Measurements from ENCODE around the gene INTS6L. TPM values are rescaled to one million over a fixed set of nuclear protein-coding genes. Genes with fewer than 3 reads are reported as not detected.

The INTS6L gene
- total and polyA plus RNA-seq, 4 donors = 1.4 to 15.6 (median 12.7) TPM

GRCh38 chrX:135494453-135494852, 26.0 kb upstream of the INTS6L start:
- Histone ChIP-seq H3K27ac (ENCODE audit: low read depth in 1 of 2, low read length in 2 of 2) (no peak overlapping the region), H3K9me3 (ENCODE audit: control insufficient read depth, low read length) (no peaks in the 10 kb centered on the region), H3K36me3 (ENCODE audit: control insufficient read depth in 1 of 2, insufficient read depth in 2 of 2, low read length in 1 of 2) (no peaks in the 10 kb centered on the region), H3K4me1 (ENCODE audit: control insufficient read depth in 1 of 2, insufficient read depth in 2 of 2, low read length in 2 of 2) (no peaks in the 10 kb centered on the region), H3K4me3 (ENCODE audit: low read length in 2 of 2) (no peak overlapping the region), H3K27me3 (ENCODE audit: control insufficient read depth in 1 of 2, insufficient read depth in 2 of 2, low read length in 1 of 2) (no peaks in the 10 kb centered on the region)
- no peak for ATAC-seq (ENCODE audit: low FRiP score)
- WGBS, 2 donors = 84 to 91% methylated on average over 6 of the region's 6 CpGs
- no peak for DNase-seq
- intact Hi-C loops (cut with DNase I) = no loop called here

DNA sequence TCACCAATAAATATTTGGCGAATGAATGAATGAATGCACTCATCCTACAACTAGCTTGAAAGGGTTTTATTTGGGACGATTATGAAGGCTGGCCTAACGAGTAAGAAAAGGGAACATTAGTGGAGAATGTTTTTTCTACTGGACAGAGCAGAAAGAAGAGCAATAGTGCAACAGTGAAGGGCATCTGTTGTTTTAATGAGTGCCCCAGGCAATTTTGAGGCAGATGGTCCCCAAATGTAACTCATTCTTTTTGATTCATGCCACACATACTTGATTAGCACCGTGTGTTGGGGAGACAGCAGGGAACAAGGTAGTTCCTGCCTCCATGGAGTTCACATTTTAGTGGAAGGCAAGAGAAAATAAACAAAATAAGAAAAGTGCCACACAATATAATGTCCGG, 22.7 kb upstream of the INTS6L start:
- Histone ChIP-seq H3K27ac (ENCODE audit: low read depth in 1 of 2, low read length in 2 of 2) (no peak overlapping the region), H3K4me1 (ENCODE audit: control insufficient read depth in 1 of 2, insufficient read depth in 2 of 2, low read length in 2 of 2) (no peaks in the 10 kb centered on the region), H3K9me3 (ENCODE audit: control insufficient read depth, low read length) (no peaks in the 10 kb centered on the region), H3K36me3 (ENCODE audit: control insufficient read depth in 1 of 2, insufficient read depth in 2 of 2, low read length in 1 of 2) (no peaks in the 10 kb centered on the region), H3K4me3 (ENCODE audit: low read length in 2 of 2) (no peak overlapping the region), H3K27me3 (ENCODE audit: control insufficient read depth in 1 of 2, insufficient read depth in 2 of 2, low read length in 1 of 2) (no peaks in the 10 kb centered on the region)
- intact Hi-C loops (cut with DNase I) = no loop called here
- ATAC-seq (ENCODE audit: low FRiP score) = no peak
- WGBS, 2 donors = 51 to 81% methylated on average over 5 of the region's 5 CpGs
- DNase-seq = no peak

DNA sequence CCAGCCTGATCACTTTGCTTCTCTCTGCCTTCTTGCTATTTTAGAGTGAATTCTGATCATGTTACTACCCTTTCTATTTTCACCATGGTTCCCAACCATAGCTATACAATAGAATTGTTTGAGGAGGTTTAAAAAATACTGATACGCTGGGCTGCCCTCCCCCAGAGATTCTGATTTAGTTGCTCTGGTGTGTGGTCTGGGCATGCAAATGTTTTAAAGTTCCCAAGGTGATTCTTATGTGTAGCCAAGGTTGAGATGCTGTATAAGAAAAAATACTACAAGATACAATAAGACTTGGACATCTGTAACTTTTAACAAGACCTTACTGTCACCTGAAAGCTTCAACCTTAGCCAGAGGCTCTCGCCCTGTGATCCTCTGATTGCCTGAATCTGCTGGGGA, 22.2 kb upstream of the INTS6L start:
- Histone ChIP-seq H3K36me3 (ENCODE audit: control insufficient read depth in 1 of 2, insufficient read depth in 2 of 2, low read length in 1 of 2) (no peaks in the 10 kb centered on the region), H3K27ac (ENCODE audit: low read depth in 1 of 2, low read length in 2 of 2) (no peak overlapping the region), H3K9me3 (ENCODE audit: control insufficient read depth, low read length) (no peaks in the 10 kb centered on the region), H3K27me3 (ENCODE audit: control insufficient read depth in 1 of 2, insufficient read depth in 2 of 2, low read length in 1 of 2) (no peaks in the 10 kb centered on the region), H3K4me1 (ENCODE audit: control insufficient read depth in 1 of 2, insufficient read depth in 2 of 2, low read length in 2 of 2) (no peaks in the 10 kb centered on the region), H3K4me3 (ENCODE audit: low read length in 2 of 2) (no peak overlapping the region)
- intact Hi-C loops (cut with DNase I) = no loop called here
- ATAC-seq (ENCODE audit: low FRiP score) = no peak
- no peak for DNase-seq
- WGBS, 2 donors = 79 to 96% methylated on average over 2 of the region's 2 CpGs

GRCh38 chrX:135505351-135505750, 15.1 kb upstream of the INTS6L start:
- Histone ChIP-seq H3K27me3 (ENCODE audit: control insufficient read depth in 1 of 2, insufficient read depth in 2 of 2, low read length in 1 of 2) (no peaks in the 10 kb centered on the region), H3K4me1 (ENCODE audit: control insufficient read depth in 1 of 2, insufficient read depth in 2 of 2, low read length in 2 of 2) (no peaks in the 10 kb centered on the region), H3K9me3 (ENCODE audit: control insufficient read depth, low read length) (no peaks in the 10 kb centered on the region), H3K36me3 (ENCODE audit: control insufficient read depth in 1 of 2, insufficient read depth in 2 of 2, low read length in 1 of 2) (no peaks in the 10 kb centered on the region), H3K27ac (ENCODE audit: low read depth in 1 of 2, low read length in 2 of 2) (no peak overlapping the region), H3K4me3 (ENCODE audit: low read length in 2 of 2) (no peak overlapping the region)
- ATAC-seq (ENCODE audit: low FRiP score) (no peak), DNase-seq (no peak)
- intact Hi-C loops (cut with DNase I) = no loop called here

GRCh38 chrX:135509885-135510284, 10.6 kb upstream of the INTS6L start:
- WGBS, 2 donors = 69 to 90% methylated on average over 2 of the region's 2 CpGs
- Histone ChIP-seq H3K4me3 (ENCODE audit: low read length in 2 of 2) (no peak overlapping the region), H3K4me1 (ENCODE audit: control insufficient read depth in 1 of 2, insufficient read depth in 2 of 2, low read length in 2 of 2) (no peaks in the 10 kb centered on the region), H3K27ac (ENCODE audit: low read depth in 1 of 2, low read length in 2 of 2) (no peak overlapping the region), H3K36me3 (ENCODE audit: control insufficient read depth in 1 of 2, insufficient read depth in 2 of 2, low read length in 1 of 2) (no peaks in the 10 kb centered on the region), H3K27me3 (ENCODE audit: control insufficient read depth in 1 of 2, insufficient read depth in 2 of 2, low read length in 1 of 2) (no peaks in the 10 kb centered on the region), H3K9me3 (ENCODE audit: control insufficient read depth, low read length) (no peaks in the 10 kb centered on the region)
- intact Hi-C loops (cut with DNase I) = no loop called here
- no peak for DNase-seq
- ATAC-seq (ENCODE audit: low FRiP score) = no peak

- Histone ChIP-seq H3K4me3 (ENCODE audit: low read length in 2 of 2) (no peak overlapping the region), H3K27me3 (ENCODE audit: control insufficient read depth in 1 of 2, insufficient read depth in 2 of 2, low read length in 1 of 2) (no peaks in the 10 kb centered on the region), H3K36me3 (ENCODE audit: control insufficient read depth in 1 of 2, insufficient read depth in 2 of 2, low read length in 1 of 2) (no peaks in the 10 kb centered on the region), H3K27ac (ENCODE audit: low read depth in 1 of 2, low read length in 2 of 2) (peak overlapping the region in 1 of 2 donors; percentile 29), H3K9me3 (ENCODE audit: control insufficient read depth, low read length) (no peaks in the 10 kb centered on the region), H3K4me1 (ENCODE audit: control insufficient read depth in 1 of 2, insufficient read depth in 2 of 2, low read length in 2 of 2) (no peaks in the 10 kb centered on the region)
- WGBS, 2 donors = 16% methylated on average over 3 of the region's 3 CpGs
- no peak for DNase-seq
- no peak for ATAC-seq (ENCODE audit: low FRiP score)
- intact Hi-C loops (cut with DNase I) = no loop called here
These were observed 7.8 kb upstream of the INTS6L start for GRCh38 chrX:135512508-135513129.

- DNase-seq (no peak), ATAC-seq (ENCODE audit: low FRiP score) (no peak)
- Histone ChIP-seq H3K4me1 (ENCODE audit: control insufficient read depth in 1 of 2, insufficient read depth in 2 of 2, low read length in 2 of 2) (no peaks in the 10 kb centered on the region), H3K4me3 (ENCODE audit: low read length in 2 of 2) (no peak overlapping the region), H3K27ac (ENCODE audit: low read depth in 1 of 2, low read length in 2 of 2) (no peak overlapping the region), H3K27me3 (ENCODE audit: control insufficient read depth in 1 of 2, insufficient read depth in 2 of 2, low read length in 1 of 2) (no peaks in the 10 kb centered on the region), H3K9me3 (ENCODE audit: control insufficient read depth, low read length) (no peaks in the 10 kb centered on the region), H3K36me3 (ENCODE audit: control insufficient read depth in 1 of 2, insufficient read depth in 2 of 2, low read length in 1 of 2) (no peaks in the 10 kb centered on the region)
- 82 to 86% methylated on average over 5 of the region's 5 CpGs for WGBS, 2 donors
- intact Hi-C loops (cut with DNase I) = no loop called here
These were observed 7.3 kb upstream of the INTS6L start for GRCh38 chrX:135513130-135513515.

DNA sequence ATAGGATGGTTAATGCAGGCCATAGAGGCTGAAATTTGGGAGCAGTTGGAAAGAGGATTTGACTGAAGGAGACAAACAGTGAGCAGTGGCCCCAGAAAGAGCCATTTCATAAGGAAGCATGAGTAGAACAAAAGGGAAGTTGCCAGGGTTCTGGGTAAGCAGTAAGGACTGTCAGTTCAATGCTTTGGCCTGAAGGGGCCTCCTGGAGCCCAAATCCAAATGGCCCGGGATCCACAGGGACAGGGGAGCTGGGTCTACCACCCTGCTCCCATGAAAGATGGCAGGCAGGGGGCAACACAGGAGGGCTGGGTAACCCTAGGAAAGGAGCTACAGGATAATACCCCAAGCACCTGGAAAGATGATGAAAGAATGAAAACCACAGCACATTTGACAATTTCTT, 4.1 kb upstream of the INTS6L start:
- 33 to 57% methylated on average over 1 of the region's 1 CpG for WGBS, 2 donors
- no peaks in the 10 kb centered on the region for H3K27me3 ChIP-seq (ENCODE audit: control insufficient read depth in 1 of 2, insufficient read depth in 2 of 2, low read length in 1 of 2)
- H3K4me3 ChIP-seq (ENCODE audit: low read length in 2 of 2) = no peak overlapping the region
- intact Hi-C loops (cut with DNase I) = no loop called here
- no peaks in the 10 kb centered on the region for H3K9me3 ChIP-seq (ENCODE audit: control insufficient read depth, low read length)
- H3K27ac ChIP-seq (ENCODE audit: low read depth in 1 of 2, low read length in 2 of 2) = no peak overlapping the region
- H3K36me3 ChIP-seq (ENCODE audit: control insufficient read depth in 1 of 2, insufficient read depth in 2 of 2, low read length in 1 of 2) = no peaks in the 10 kb centered on the region
- H3K4me1 ChIP-seq (ENCODE audit: control insufficient read depth in 1 of 2, insufficient read depth in 2 of 2, low read length in 2 of 2) = peaks cover 0 to 2% of the 10 kb centered on the region in 2 donors
- ATAC-seq (ENCODE audit: low FRiP score) = no peak
- DNase-seq = no peak

DNA sequence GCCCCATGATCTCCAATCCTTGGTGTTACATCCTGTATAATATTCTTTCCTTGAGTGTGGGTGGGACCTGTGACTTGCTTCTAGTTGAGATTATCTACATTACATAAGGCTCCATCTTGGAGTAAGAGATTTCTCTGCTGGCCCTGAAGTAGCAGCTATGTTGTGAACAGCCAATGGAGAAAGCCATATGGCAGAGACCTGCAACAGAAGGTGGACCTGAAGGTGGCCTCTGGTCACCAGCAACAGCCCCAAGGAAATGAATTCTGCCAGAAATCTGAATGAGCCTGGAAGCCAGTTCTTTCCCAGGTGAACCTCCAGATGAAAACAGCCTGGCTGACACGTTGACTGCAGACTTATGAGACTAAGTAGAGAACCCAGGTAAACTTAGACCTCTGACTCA, 2.3 kb upstream of the INTS6L start:
- H3K4me3 ChIP-seq (ENCODE audit: low read length in 2 of 2) = no peak overlapping the region
- no peak overlapping the region for H3K27ac ChIP-seq (ENCODE audit: low read depth in 1 of 2, low read length in 2 of 2)
- WGBS, 2 donors = 39 to 84% methylated on average over 1 of the region's 1 CpG
- peaks cover 0 to 2% of the 10 kb centered on the region in 2 donors for H3K4me1 ChIP-seq (ENCODE audit: control insufficient read depth in 1 of 2, insufficient read depth in 2 of 2, low read length in 2 of 2)
- intact Hi-C loops (cut with DNase I) = no loop called here
- no peaks in the 10 kb centered on the region for H3K27me3 ChIP-seq (ENCODE audit: control insufficient read depth in 1 of 2, insufficient read depth in 2 of 2, low read length in 1 of 2)
- ATAC-seq (ENCODE audit: low FRiP score) (no peak), DNase-seq (no peak)
- no peaks in the 10 kb centered on the region for H3K36me3 ChIP-seq (ENCODE audit: control insufficient read depth in 1 of 2, insufficient read depth in 2 of 2, low read length in 1 of 2)
- no peaks in the 10 kb centered on the region for H3K9me3 ChIP-seq (ENCODE audit: control insufficient read depth, low read length)
